Naive B cell (primary cell): ENCODE measurements around the gene ARSA. TPM values are rescaled to one million over a fixed set of nuclear protein-coding genes. Genes with fewer than 3 reads are reported as not detected.
A peak's percentile ranks its signal among the peaks of the same experiment; 100 is the strongest.

ENCODE experiments used
- ATAC-seq, 2 donors: fragments of 150-1000 bp; cut with Tn5 transposase; 2 replicates each; pipeline ENCODE4 v1.10.0; 2021; ENCODE audit warnings: low read depth in 2 of 2, mild to moderate bottlenecking in 2 of 2, moderate library complexity in 2 of 2
- DNase-seq: peaks from one replicate; pipeline ENCODE4 v3.0.0; 2022
- H3K27ac Mint-ChIP-seq, 6 donors: one replicate each; pipeline ENCODE4 v1.8.0; 2020 to 2022; ENCODE audit warnings: mild to moderate bottlenecking in 6 of 6, mixed read lengths in 6 of 6, moderate library complexity in 5 of 6, inconsistent platforms in 2 of 6
- H3K27me3 Mint-ChIP-seq, 3 donors: one replicate each; pipeline ENCODE4 v1.8.0; 2021 to 2022; ENCODE audit warnings: mixed read lengths in 3 of 3, mild to moderate bottlenecking in 1 of 3
- H3K36me3 Mint-ChIP-seq, 2 donors: one replicate each; pipeline ENCODE4 v1.8.0; 2020 to 2022; ENCODE audit warnings: mixed read lengths in 2 of 2, inconsistent platforms in 1 of 2, mild to moderate bottlenecking in 1 of 2
- H3K4me1 Mint-ChIP-seq, 3 donors: one replicate each; pipeline ENCODE4 v1.8.0; 2020 to 2022; ENCODE audit warnings: mixed read lengths in 3 of 3, inconsistent platforms in 1 of 3, mild to moderate bottlenecking in 1 of 3, moderate library complexity in 1 of 3
- H3K4me3 Mint-ChIP-seq, 8 donors: one replicate each; pipeline ENCODE4 v1.8.0; 2020 to 2022; ENCODE audit warnings: mild to moderate bottlenecking in 8 of 8, mixed read lengths in 8 of 8, moderate library complexity in 8 of 8, inconsistent platforms in 2 of 8
- H3K9me3 Mint-ChIP-seq, 7 donors: one replicate each; pipeline ENCODE4 v1.8.0; 2020 to 2022; ENCODE audit warnings: mixed read lengths in 7 of 7, mild to moderate bottlenecking in 5 of 7, inconsistent platforms in 2 of 7, moderate library complexity in 1 of 7
- polyA plus RNA-seq, 6 donors: library from polyadenylated mRNA; unstranded; fragments of 300-500 nt; fragmentation: Illumina TruSeq; gene quantifications; one replicate each; pipeline ENCODE4 v1.2.3, GENCODE V29; 2021; ENCODE audit warnings: low read depth in 6 of 6

Gene ARSA
- polyA plus RNA-seq, 6 donors from 2014 or later = 7.5 to 12.5 (median 8.8) TPM

- Mint-ChIP-seq H3K9me3 (no peaks in the 10 kb centered on the region), H3K4me3 (peak within 1 kb of the TSS; percentile 91 to 97 (median 95)), H3K36me3 (no peaks in the 10 kb centered on the region), H3K27ac (peak within 1 kb of the TSS; percentile 91 to 100 (median 96)), H3K4me1 (peaks cover 6 to 34% (median 10%) of the 10 kb centered on the region in 3 donors), H3K27me3 (no peaks in the 10 kb centered on the region)
- ATAC-seq = peak; percentile 89
- DNase-seq = peak; percentile 99
Observed at GRCh38 chr22:50582493-50583293, 45.3 kb downstream of the ARSA start, which contains the start of gene CHKB. Gene CHKB, minus strand, starts transcription at chr22:50582849. Its CDS starts 68 bp downstream, at chr22:50582781.

- H3K27me3 Mint-ChIP-seq = peaks cover 0 to 4% (median 0%) of the 10 kb centered on the region in 3 donors
- ATAC-seq (peak in 1 of 2 donors; percentile 0), DNase-seq (no peak)
- peaks cover 13 to 37% (median 14%) of the 10 kb centered on the region in 3 donors for H3K4me1 Mint-ChIP-seq
- peak overlapping the region; percentile 34 to 100 (median 74) for H3K27ac Mint-ChIP-seq
- peak overlapping the region; percentile 91 to 97 (median 95) for H3K4me3 Mint-ChIP-seq
- H3K9me3 Mint-ChIP-seq = no peaks in the 10 kb centered on the region
- no peaks in the 10 kb centered on the region for H3K36me3 Mint-ChIP-seq
Observed at GRCh38 chr22:50581950-50582492, 45.9 kb downstream of the ARSA start.

- H3K9me3 Mint-ChIP-seq = no peaks in the 10 kb centered on the region
- peak overlapping the region in 5 of 6 donors; percentile 24 to 91 (median 48) for H3K27ac Mint-ChIP-seq
- peaks cover 14 to 37% (median 15%) of the 10 kb centered on the region in 3 donors for H3K4me1 Mint-ChIP-seq
- peak overlapping the region; percentile 77 to 95 (median 89) for H3K4me3 Mint-ChIP-seq
- peaks cover 0 to 4% (median 0%) of the 10 kb centered on the region in 3 donors for H3K27me3 Mint-ChIP-seq
- no peaks in the 10 kb centered on the region for H3K36me3 Mint-ChIP-seq
- DNase-seq (no peak), ATAC-seq (no peak)
Observed at GRCh38 chr22:50581031-50581949, 46.7 kb downstream of the ARSA start.

GRCh38 chr22:50579752-50580151, 48.2 kb downstream of the ARSA start:
- no peaks in the 10 kb centered on the region for H3K9me3 Mint-ChIP-seq
- peaks cover 14 to 37% (median 15%) of the 10 kb centered on the region in 3 donors for H3K4me1 Mint-ChIP-seq
- DNase-seq = no peak
- H3K36me3 Mint-ChIP-seq = no peaks in the 10 kb centered on the region
- H3K27me3 Mint-ChIP-seq = peaks cover 0 to 4% (median 0%) of the 10 kb centered on the region in 3 donors
- H3K4me3 Mint-ChIP-seq = peak overlapping the region in 2 of 8 donors; percentile 51 to 94
- peak overlapping the region in 1 of 6 donors; percentile 64 for H3K27ac Mint-ChIP-seq
- no peak for ATAC-seq

GRCh38 chr22:50578776-50579310, 49.1 kb downstream of the ARSA start:
- no peaks in the 10 kb centered on the region for H3K9me3 Mint-ChIP-seq
- H3K27me3 Mint-ChIP-seq = peaks cover 0 to 4% (median 0%) of the 10 kb centered on the region in 3 donors
- peaks cover 14 to 36% (median 15%) of the 10 kb centered on the region in 3 donors for H3K4me1 Mint-ChIP-seq
- H3K4me3 Mint-ChIP-seq = no peak overlapping the region
- no peak for DNase-seq
- no peak overlapping the region for H3K27ac Mint-ChIP-seq
- no peaks in the 10 kb centered on the region for H3K36me3 Mint-ChIP-seq
- ATAC-seq = no peak

GRCh38 chr22:50577987-50578775, 49.8 kb downstream of the ARSA start, which contains the start of gene CPT1B:
Gene CPT1B, minus strand, starts transcription at chr22:50578427. Its CDS starts 512 bp downstream, at chr22:50577915.
- H3K4me1 Mint-ChIP-seq = peaks cover 11 to 29% (median 15%) of the 10 kb centered on the region in 3 donors
- ATAC-seq = no peak
- no peak within 1 kb of the TSS for H3K27ac Mint-ChIP-seq
- peaks cover 0 to 4% (median 0%) of the 10 kb centered on the region in 3 donors for H3K27me3 Mint-ChIP-seq
- no peak for DNase-seq
- H3K36me3 Mint-ChIP-seq = no peaks in the 10 kb centered on the region
- H3K4me3 Mint-ChIP-seq = peak within 1 kb of the TSS in 1 of 8 donors; percentile 9
- no peaks in the 10 kb centered on the region for H3K9me3 Mint-ChIP-seq

GRCh38 chr22:50577697-50577986, 50.3 kb downstream of the ARSA start:
- no peak overlapping the region for H3K4me3 Mint-ChIP-seq

GRCh38 chr22:50576806-50577696, 50.9 kb downstream of the ARSA start:
- Mint-ChIP-seq H3K36me3 (no peaks in the 10 kb centered on the region), H3K27me3 (peaks cover 0 to 4% (median 0%) of the 10 kb centered on the region in 3 donors), H3K27ac (no peak overlapping the region), H3K9me3 (no peaks in the 10 kb centered on the region), H3K4me1 (peaks cover 4 to 29% (median 15%) of the 10 kb centered on the region in 3 donors), H3K4me3 (peak overlapping the region in 1 of 8 donors; percentile 9)
- no peak for DNase-seq
- no peak for ATAC-seq

More at GRCh38 chr22:50577697-50577986, 50.3 kb downstream of the ARSA start:
- Mint-ChIP-seq H3K27me3 (peaks cover 0 to 4% (median 0%) of the 10 kb centered on the region in 3 donors), H3K36me3 (no peaks in the 10 kb centered on the region), H3K27ac (no peak overlapping the region), H3K4me1 (peaks cover 8 to 29% (median 15%) of the 10 kb centered on the region in 3 donors), H3K9me3 (no peaks in the 10 kb centered on the region)
- no peak for DNase-seq
- ATAC-seq = no peak

- H3K9me3 Mint-ChIP-seq = no peaks in the 10 kb centered on the region
- H3K4me1 Mint-ChIP-seq = peaks cover 4 to 19% (median 9%) of the 10 kb centered on the region in 3 donors
- peak overlapping the region in 1 of 8 donors; percentile 43 for H3K4me3 Mint-ChIP-seq
- ATAC-seq (no peak), DNase-seq (no peak)
- H3K27ac Mint-ChIP-seq = peak overlapping the region in 1 of 6 donors; percentile 9
- H3K27me3 Mint-ChIP-seq = peaks cover 0 to 4% (median 0%) of the 10 kb centered on the region in 3 donors
- H3K36me3 Mint-ChIP-seq = no peaks in the 10 kb centered on the region
Observed at GRCh38 chr22:50576070-50576469, 51.9 kb downstream of the ARSA start.

- Mint-ChIP-seq H3K9me3 (no peaks in the 10 kb centered on the region), H3K36me3 (no peaks in the 10 kb centered on the region), H3K27me3 (peaks cover 0 to 4% (median 0%) of the 10 kb centered on the region in 3 donors), H3K4me3 (peak overlapping the region in 1 of 8 donors; percentile 44), H3K4me1 (peaks cover 4 to 16% (median 9%) of the 10 kb centered on the region in 3 donors), H3K27ac (no peak overlapping the region)
- no peak for DNase-seq
- no peak for ATAC-seq
Observed at GRCh38 chr22:50575426-50575941, 52.5 kb downstream of the ARSA start.
